Activated CD8-positive, alpha-beta memory T cell treated with anti-CD3 and anti-CD28 coated beads, Interleukin-2, amount 50 U/mL, for 1 hour (primary cell): ENCODE data around the gene TSPAN15.
"Not testable (repeated sequence)": the region's sequence is repeated elsewhere in the genome, so short reads cannot be mapped to it uniquely, and the experiment has no call there.

Source experiments
- DNase-seq: peaks from one replicate; pipeline ENCODE4 v3.0.0-alpha.2; 2020; ENCODE audit errors: extremely low read depth

TSPAN15 gene

DNA sequence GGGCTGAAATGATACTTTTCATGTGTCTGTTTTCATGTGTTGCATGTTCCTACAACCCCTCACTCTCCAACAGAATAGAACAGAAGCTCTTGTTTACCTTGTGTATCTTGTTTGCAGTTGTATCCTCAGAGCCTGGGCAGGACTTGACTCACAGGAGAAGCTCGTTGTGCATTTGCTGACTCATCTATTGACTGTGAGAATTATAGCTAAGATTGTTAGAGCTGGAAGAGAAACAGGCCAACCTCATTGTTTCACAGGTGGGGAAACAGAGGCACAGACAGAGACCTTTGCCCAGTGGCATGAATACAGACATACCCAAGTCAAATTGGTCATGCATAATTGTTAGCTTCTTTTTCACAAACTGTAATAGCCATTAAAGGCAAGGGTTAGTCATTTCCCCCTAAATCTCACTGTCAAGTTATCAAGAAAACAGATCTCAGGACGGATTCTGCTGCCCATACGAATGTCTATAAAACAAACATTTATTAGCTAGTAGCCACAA is 4.6 kb upstream of the TSPAN15 start:
- DNase-seq: no peak

GRCh38 chr10:69449841-69450240 is 1.4 kb upstream of the TSPAN15 start:
- DNase-seq: no peak

DNA sequence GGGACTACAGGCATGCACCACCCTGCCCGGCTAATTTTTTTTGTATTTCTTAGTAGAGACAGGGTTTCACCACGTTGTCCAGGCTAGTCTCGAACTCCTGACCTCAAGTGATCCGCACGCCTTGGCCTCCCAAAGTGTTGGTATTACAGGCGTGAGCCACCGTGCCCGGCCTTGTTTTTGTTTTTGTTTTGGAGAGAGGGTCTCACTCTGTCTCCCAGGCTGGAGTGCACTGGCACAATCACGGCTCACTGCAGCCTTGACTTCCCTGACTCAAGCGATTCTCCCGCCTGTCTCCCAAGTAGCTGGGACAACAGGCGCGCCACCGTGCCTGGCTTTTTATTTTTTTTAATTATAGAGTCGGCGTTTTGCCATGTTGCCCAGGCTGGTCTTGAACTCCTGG is 870 bp upstream of the TSPAN15 start:
- DNase-seq: not testable (repeated sequence)

DNA sequence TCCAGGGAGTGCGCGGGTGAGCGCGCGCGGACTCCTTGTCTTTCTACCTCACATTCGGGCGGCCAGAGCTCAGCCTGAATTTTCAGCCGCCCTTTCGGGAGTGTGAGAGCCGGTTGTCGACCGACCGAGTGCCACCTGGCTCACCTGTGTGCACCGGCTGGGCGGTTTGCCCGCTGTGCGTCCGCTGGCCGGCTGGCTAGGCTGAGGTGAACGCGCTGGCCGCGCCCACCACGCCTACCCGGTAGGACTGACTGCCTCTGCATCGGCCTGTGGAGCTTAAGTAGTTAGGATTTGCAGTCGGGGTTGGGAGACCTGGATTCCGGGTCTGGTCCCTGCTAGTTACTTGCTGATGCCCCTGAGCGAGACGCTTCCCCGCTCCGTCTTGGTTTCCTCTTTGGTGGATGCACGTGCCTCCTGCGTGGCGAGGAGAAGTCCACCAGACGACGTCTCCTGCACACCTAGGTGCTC is 553 bp downstream of the TSPAN15 start:
- no peak for DNase-seq

- DNase-seq: no peak
Measured at GRCh38 chr10:69452676-69453415, 1.6 kb downstream of the TSPAN15 start.

DNA sequence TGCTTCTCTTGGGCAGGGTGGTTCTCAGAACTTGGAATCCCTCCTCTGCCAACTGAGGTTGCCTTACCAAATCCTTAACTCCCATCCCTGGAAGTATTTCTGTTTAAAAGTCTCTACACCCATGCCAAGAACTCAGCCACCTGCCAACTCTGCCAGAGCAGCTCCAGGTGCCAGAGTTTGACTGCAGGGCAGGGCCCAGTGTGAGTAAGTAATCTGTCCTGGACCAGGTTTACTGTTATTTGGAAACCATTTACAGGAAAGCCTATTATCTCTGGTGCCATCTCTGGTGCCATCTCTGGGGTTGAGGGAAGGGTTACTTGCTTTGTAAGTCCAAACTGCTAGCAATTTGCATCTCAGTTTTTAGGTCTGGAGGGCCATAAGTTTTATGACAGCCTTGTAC is 2.5 kb downstream of the TSPAN15 start:
- no peak for DNase-seq

- DNase-seq: no peak
Measured at GRCh38 chr10:69455006-69455763, 3.9 kb downstream of the TSPAN15 start.

DNA sequence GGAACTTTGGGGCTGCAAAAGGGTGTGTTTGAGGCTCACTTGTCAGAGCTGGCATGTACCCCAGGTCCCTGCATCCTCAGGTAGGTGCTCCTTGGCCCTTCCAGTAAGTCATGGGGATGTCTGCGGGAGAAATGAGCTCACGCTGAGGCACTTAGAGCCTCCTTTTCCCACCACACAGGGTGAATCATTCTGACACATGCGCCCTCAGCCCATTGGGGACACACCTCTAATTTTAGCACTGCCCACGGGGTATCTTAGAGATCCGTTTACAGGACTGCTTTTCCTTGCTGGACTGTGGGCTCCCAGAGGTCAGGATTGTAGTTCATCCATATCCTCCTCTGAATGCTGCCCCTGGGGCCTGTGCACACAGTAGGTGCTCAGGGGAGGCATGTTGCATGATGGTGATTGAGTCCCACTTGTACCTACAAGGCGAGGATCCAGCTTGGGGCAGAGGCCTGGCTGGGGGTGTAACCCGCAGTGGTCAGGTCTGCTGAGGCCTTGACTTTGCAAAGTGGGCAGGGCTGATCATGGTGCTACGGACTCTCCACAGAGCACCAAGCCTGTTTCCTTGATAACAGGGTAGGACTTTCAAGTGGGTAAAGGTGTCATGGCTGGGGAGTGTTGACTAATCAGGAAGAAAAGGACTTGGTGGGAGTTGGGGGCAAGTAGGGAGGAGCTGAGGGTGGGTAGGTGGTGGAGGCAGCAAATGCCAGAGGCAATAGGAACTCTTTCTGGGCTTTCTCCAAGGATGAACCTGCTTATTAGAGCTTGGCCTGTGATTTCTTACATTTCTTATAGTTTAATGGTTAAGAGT is 5.8 kb downstream of the TSPAN15 start:
- DNase-seq: no peak

GRCh38 chr10:69457771-69458237 is 6.5 kb downstream of the TSPAN15 start:
- DNase-seq: no peak

DNA sequence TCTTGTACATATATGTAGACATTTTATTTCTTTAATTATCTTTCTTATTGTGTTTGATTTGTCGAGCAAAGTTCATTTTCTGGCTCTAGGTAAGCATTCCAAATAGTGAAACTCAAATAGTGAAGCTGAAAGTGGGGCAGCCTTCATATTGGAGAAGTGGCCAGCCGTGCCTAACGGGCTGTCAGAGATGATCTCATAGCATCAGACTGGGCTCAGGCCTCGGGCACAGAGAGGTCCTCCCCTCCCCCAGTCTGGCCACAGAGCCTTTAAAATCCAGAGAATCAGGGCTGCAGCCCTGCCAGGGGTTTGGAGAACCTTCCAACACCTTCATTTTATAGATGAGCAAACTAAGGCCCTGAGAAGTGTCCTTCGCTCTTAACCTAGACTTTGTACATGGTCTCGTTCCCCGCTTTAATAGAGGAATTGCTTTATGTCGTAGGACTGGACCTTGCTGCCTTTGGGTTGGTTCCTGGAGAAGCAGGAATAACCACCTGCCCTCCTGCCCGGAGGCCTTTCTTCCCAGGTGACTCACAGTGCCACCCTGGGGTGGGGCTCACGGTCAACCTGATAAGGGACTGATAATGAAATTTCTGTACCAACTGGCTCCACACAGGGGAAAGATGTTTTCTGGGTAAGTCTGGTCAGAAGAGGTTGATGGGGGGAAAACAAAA is 7.3 kb downstream of the TSPAN15 start:
- no peak for DNase-seq

DNA sequence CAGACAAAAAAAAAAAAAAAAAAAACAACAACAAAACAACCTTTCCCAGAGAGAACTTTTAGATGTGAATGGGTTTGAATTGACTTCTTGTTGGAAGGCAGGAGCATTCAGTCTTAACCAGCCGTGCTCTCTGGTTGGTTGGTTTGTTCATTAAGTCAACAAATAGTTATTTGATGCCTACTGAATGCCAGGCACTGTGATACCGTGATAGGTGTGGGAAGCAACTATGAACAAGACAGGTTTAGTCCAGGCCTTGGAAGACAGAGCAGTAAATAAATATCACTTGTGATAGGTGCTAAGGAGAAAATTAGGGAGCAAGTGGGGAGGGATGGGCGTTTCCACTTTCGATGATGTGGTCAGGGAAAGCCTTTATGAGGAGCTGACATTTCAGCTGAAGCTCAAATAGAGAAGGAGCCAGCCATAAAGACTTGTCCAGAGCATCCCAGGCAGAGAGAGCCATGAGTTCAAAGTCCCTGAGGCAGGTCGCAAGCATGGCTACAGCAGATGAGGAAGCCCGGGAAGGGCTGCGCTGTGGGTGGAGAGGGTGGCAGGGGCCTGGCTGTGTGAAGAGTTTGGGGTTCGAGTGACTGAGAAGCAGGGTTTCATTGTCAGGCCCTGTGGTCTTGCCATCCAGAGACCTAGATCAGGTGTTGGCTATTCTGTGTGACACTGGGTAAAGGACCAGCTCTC is 8.0 kb downstream of the TSPAN15 start:
- no peak for DNase-seq

DNA sequence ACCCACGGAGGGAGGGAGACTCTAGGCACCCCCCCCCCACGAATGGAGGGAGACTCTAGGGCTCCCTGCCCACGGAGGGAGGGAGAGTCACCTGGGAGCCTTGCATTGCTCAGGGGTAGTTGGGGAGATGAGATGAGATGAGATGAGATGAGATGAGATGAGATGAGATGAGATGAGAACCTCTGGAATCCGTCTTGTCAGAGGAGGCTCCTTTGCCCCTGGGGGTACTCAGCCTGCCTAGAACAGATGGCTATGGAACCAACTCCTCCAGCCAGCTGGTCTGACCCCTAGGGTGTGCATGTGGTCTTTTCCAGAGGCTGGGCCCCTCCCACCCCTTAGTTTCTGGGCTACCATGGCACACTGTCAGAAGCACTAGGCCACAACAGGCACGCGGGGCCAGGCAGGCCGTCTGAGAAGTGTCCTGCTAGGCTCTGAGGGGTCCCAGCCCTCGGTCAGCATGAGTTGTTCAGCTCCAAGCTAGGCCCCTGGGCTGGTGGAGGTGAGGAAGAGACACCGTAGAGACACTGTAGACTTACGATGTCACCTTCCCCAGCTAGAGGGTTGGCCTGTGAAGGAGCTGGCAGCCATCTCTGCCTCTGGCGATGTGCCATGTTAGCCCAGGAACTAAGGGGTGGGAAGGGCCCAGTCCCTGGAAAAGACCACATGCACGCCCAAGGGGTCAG is 8.8 kb downstream of the TSPAN15 start:
- no peak for DNase-seq

GRCh38 chr10:69460576-69461242 is 9.4 kb downstream of the TSPAN15 start:
- no peak for DNase-seq

DNA sequence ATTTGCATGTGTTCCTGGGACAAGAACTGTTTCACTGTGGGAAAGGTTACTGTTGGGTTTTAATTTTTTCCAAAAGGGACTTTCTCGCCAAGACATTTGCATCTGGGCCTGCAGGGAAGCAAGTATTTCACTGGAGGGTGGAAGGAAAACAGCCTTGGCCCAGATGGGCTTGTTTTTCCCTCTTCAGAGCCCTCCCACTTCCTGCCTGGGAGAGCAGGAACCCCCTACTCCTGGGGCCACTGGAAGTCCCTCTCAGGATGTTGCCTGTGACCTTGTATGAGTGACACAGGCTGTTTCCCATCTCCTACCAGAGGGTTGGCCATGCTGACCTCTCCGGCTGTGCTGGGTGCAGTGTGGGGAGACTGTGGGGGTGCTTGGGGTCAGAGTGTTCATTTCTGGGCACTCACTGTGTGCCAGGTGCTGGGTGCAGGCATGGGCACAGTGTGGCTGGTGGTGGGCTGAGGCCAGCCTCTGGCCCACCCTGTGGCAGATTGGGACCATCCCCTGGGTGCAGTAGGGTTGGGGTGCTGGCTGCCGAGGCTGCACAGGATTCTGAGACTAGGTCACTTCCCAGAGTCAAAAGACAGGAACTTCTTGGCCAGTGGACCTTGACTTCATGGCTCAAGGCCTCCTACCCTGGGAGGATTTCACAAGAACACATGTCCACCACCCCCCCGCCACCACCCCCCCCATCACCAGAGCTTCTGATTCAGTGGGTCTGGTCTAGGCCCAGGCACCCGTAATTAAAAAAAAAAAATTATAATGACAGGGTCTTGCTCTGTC is 10.2 kb downstream of the TSPAN15 start:
- no peak for DNase-seq

- DNase-seq: no peak
Measured at GRCh38 chr10:69463886-69464285, 12.6 kb downstream of the TSPAN15 start.

- DNase-seq: no peak
Measured at GRCh38 chr10:69464401-69464800, 13.1 kb downstream of the TSPAN15 start.

DNA sequence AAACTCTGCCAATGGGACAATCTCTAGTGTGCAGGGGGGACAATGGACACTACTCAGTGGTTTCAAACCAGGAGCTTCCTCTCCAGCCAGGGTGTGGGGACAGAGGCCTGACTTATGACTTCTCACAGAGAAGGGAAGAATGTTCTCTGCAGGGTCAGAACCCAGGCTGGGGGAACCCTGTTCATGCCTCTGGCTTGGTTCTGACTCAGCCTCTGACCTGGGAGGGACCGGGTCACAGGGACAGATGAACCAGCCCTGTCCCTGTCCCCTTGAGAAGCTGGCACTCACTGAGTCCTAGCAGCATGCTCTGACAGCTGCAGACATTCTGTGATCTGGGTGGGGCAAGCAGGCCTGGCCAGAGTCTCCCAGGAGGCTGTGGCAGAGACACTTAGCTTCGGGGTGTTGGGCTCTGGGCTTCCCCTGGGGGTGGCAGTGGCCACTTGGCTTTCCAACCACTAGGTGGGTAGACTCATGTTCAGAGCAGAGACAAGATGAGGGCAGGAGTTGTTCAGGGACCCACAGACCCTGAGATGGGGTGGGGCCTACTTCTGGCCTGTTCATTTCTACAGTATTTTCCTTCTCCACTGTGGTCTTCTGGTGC is 13.6 kb downstream of the TSPAN15 start:
- no peak for DNase-seq

DNA sequence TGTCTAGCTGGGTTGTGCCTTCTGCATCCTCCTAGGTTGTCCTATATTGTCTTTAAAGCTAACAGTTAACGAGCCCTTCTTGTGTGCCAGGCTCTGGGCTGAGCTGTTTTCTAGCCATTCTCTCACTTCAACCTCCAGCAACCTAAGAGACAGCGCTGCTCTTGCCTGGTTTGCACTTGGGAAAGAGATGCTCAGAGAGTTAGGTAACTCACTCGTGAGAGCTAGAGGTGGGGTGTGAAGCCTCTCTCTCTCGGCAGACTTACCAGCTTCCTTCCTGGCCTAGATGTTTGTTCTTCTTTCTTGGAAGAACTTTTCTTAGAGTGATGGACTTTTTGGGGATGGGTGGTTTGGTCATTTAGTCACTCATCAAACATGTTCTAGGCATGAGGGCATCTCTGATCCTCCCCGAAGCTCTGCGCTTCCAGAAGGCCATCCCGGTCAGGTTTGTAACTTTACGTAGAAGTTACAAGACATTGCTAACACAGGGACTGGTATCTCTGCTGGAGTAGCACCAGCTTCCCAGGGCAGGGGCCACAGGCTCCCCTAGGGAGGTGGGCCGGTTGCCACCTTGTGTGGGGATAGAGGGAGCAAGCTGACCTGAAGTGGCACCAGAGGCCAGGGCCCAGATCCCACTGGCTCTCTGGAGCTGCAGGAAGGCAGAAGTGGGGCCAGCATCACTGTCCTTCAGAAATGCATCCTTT is 14.3 kb downstream of the TSPAN15 start:
- no peak for DNase-seq
